ENCODE measurements around the gene CARD6.
"Not testable (repeated sequence)": the region's sequence is repeated elsewhere in the genome, so short reads cannot be mapped to it uniquely, and the experiment has no call there.

The CARD6 gene, protein sequence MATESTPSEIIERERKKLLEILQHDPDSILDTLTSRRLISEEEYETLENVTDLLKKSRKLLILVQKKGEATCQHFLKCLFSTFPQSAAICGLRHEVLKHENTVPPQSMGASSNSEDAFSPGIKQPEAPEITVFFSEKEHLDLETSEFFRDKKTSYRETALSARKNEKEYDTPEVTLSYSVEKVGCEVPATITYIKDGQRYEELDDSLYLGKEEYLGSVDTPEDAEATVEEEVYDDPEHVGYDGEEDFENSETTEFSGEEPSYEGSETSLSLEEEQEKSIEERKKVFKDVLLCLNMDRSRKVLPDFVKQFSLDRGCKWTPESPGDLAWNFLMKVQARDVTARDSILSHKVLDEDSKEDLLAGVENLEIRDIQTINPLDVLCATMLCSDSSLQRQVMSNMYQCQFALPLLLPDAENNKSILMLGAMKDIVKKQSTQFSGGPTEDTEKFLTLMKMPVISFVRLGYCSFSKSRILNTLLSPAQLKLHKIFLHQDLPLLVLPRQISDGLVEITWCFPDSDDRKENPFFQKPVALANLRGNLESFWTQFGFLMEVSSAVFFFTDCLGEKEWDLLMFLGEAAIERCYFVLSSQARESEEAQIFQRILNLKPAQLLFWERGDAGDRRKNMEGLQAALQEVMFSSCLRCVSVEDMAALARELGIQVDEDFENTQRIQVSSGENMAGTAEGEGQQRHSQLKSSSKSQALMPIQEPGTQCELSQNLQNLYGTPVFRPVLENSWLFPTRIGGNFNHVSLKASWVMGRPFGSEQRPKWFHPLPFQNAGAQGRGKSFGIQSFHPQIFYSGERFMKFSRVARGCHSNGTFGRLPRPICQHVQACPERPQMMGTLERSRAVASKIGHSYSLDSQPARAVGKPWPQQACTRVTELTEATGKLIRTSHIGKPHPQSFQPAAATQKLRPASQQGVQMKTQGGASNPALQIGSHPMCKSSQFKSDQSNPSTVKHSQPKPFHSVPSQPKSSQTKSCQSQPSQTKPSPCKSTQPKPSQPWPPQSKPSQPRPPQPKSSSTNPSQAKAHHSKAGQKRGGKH

DNA sequence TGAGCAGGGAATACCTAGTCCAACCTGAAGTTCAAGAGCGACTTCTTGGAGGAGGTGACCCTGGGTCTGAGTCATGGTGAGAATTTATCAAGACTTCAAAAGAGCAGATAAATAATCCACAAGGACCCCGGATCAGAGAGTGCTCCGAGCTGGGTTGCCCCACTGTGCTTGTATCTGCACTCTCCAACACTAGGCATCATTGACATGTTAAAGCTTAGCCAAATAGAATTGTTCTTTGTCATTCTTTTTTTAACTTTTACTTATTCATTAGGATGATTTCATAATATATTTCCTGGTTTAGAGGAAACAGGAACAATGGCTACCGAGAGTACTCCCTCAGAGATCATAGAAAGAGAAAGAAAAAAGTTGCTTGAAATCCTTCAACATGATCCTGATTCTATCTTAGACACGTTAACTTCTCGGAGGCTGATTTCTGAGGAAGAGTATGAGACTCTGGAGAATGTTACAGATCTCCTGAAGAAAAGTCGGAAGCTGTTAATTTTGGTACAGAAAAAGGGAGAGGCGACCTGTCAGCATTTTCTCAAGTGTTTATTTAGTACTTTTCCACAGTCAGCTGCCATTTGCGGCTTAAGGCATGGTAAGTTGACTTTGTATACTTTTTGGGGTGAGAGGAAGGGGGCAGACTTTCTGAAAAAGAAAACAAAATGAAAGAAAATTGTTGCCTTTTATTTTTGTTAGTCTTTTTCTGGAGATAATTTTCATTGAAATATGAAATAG is at the start of gene CARD6:
Gene CARD6, plus strand, starts transcription at position 300 of the 738 bp plus-strand sequence. Its CDS starts 16 bp downstream, at position 316.
- DNase-seq: no peak

DNA sequence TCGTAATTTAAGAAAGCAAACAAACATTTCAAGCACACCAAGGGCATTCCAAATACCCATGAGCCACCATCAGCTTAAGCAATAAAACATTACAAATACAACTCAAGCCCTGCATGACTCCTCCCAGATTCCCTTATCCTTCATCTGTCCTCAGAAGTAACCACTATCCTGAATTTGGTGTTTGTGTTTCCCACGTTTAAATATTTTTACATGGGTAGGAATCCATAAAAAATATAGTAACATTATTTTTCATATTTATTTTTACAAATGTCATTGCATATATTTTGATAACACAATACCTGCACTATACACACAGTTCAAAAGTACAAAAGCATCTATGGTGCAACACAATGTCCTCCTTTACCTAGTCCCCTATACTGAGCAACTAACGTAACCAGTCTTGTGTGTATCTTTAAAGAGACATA is 49.4 kb upstream of the CARD6 start:
- DNase-seq: no peak

DNA sequence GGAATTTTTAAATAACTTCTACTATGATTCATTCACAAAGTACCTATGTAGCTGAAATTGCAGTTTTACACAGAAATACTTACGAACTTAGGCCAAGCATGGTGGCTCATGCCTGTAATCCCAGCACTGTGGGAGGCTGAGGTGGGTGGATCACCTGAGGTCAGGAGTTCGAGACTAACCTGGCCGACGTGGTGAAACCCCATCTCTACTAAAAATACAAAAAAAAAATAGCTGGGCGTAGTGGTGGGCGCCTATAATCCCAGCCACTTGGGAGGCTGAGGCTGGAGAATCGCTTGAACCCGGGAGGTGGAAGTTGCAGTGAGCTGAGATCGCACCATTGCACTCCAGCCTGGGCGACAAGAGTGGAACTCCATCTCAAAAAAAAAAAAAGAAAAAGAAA is 48.5 kb upstream of the CARD6 start:
- not testable (repeated sequence) for DNase-seq

DNA sequence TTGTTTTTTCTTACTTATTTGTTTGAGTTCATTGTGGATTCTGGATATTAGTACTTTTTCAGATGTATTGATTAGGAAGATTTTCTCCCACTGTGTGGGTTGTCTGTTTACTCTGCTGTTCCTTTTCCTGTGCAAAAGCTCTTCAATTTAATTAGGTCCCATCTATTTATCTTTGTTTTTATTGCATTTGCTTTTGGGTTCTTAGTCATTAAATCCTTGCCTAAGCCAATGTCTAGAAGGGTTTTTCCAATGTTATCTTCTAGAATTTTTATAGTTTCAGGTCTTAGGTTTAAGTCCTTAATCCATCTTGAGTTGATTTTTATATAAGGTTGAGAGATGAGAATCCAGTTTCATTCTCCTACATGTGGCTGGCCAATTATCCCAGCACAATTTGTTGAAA is 46.8 kb upstream of the CARD6 start:
- not testable (repeated sequence) for DNase-seq

DNA sequence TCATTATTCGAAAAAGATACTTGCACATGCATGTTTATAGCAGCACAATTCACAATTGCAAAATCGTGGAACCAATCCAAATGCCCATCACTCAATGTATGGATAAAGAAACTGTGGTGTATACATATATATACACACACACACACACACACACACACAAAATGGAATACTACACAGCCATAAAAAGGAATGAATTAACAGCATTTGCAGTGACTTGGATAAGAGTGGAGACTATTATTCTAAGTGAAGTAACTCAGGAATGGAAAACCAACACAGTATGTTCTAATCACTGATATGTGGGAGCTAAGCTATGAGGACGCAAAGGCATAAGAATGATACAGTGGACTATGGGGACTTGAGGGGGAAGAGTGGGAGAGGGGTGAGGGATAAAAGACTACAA is 46.3 kb upstream of the CARD6 start:
- DNase-seq: not testable (repeated sequence)

DNA sequence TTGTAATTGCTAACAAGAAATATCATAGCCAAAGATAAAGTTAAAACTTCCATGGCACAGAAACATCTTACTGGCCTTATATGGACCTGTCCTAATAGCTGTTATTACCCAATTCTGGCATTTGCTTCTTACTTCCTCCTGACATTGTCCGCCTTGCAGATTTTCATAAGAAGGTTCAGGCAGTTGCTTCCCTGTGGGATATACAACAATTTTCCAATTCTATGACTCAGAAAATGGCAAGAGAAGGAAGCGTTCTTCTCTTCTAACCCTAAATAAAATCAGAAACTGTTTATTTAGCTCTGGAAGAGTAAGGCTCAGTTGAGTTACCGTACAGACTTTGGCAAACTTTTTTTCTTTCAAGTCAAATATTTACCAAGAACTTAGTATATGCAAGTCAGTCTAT is 44.7 kb upstream of the CARD6 start:
- DNase-seq: no peak

DNA sequence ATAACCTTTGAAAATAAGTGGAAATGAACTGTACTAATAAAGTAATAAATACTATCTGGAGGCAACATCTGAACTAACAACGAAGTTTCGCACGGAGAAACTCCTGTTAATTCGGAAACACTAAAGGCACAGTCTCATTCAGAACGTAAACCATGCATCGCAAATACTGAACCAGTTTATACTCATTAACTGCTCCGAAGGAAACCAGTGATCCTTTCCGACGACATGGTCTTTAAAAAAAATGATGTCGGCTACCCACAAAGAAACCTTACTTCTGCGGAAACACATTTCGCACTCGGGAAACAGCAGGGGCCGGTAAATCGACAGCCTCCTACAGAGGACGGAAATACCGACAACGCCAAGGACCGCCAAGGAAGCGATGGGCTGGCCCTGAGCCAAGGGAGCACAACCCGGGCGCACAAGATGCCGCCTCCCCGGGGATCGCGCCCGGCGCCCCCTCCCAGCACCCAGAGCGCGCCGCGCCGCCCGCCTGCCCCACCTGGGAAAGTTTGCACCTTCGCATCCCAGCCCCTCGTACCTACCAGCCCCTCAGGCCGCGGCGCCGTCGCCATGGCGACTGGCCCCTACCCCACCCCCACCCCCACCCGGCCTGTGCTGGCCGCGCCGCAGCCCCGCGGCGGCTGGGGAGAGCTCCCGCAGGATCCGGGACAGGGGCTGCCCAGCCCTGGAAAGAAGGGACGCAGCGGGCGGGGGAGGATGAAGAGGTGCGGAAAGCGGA is 43.7 kb upstream of the CARD6 start:
- peak; percentile 70 to 78 for DNase-seq

DNA sequence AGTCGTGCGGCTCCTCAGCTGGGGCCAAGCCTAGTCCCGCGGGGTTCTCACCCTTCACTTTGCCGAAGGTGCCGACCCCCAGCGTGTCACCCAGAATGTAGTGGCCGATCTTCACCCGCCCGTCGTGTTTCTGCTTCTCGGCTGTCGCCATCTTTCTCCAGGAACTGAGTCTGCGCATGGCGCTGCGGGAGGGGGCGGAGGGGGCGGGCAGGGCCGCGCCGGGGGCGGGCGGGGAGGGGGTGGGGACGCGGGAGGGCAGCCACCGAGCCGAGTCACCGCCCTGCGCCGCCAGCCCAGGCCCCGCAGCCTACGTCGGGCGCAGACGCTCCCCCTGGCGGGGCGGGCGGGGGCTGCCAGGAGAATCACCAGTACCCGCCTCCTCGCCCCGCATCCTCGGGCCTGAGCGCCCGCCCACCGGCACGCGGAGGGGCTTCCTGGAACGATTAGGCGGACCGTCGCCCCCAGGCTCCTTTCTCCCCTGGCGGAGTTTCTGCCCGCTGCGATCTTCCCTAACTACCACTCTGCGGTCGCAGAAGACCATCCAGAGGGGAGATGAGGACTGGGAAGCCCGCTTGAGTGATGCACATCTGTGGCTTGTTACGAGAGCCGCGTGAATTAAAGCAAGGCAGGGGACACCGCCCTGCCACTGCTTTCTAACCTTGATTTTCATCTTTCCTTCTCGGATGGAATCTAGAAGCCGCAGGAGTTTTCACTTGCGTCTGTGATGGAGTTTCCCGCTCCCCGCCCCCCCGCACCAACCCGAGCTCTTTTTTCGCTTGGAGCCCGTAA is 43.0 kb upstream of the CARD6 start, which contains the start of gene PRKAA1:
Gene PRKAA1, minus strand, starts transcription at position 363 of the 789 bp plus-strand sequence. Its CDS starts 185 bp downstream, at position 178.
- peak; percentile 87 to 91 for DNase-seq

DNA sequence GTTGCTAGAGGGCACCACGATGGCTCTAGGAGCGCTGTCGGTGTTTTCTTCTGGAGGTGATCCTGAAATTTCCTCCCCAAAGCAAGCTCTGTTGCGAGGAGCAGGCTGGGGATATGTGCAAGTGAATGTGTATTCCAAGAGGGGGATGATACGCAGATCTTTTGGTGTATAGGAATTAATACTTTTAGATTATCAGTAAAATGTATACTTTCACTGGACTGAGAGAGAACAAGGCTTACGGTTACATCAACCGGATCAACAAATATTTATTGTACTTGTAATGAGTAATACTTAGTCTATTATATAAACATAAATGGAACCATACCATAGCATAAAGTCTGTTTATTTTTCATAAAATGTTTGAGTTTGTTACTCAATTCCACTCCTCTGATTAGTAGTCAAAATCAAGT is 42.4 kb upstream of the CARD6 start:
- no peak for DNase-seq

DNA sequence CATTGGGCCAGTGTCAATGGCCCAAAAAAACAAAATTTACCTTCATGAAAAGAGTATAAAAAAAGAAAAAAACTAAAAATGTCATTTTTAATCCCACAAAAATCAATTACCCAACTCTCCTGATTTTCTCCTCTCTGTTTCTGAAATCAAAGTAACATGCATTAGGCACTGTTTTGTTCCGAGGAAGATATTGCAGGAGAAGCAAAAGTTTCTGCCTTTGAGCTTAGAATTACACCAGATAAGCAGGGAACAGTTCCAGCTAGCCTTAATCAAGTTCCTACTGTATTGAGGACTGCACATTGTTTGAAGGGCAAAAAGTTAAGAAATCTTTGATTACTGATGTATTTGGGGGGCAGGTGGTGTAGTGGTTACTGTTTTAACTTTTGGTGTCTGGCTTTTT is 41.9 kb upstream of the CARD6 start:
- DNase-seq: no peak

DNA sequence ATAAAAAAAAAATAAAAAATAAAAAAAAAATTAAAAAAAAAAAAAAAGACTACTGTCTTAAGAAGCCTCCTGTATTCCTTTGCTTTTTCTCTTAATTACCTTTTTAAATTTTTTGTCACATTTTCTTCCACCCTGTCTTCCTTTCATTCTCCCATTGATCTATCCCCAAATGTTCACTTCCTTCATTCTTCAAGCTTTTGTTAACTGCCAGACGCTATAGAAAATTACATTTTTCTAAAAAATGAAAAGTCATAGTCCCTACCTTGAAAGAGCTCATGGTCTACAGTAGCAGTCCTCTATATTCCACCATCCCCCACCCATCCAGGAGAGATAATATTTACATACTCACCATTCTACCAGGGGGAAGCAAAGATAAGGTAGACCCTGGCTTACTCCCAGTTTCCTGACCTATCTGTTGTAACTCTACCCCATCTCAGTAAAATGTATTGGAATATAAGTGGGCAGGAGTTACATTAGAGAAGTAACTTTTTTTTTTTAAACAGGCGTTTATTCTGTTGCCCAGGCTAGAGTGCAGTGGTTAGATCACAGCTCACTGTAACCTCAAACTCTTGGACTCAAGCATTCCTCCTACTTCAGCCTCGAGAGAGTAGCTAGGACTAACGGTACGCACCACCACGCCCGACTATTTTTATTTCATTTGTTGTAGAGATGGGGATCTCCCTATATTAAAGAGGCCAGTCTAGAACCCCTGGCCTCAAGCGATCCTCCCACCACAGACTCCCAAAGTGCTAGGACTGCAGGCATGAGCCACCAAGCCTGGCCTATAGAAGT is 39.2 kb upstream of the CARD6 start:
- no peak for DNase-seq

DNA sequence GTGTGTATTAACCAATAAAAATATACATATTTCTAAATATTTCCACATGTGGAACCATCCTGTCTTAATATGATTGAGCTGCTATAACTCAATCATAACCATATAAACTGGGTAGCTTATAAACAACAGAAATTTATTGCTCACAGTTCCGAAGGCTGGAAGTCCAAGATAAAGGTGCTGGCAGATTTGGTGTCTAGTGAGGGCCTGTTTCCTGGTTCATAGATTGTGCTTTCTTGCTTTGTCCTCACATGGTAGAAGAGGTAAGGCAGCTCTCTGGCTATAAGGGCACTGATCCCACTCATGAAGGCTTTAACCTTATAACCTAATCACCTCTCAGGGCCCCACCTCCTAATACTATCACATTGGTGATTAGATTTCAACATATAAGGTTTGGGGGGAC is 29.0 kb upstream of the CARD6 start:
- DNase-seq: no peak

DNA sequence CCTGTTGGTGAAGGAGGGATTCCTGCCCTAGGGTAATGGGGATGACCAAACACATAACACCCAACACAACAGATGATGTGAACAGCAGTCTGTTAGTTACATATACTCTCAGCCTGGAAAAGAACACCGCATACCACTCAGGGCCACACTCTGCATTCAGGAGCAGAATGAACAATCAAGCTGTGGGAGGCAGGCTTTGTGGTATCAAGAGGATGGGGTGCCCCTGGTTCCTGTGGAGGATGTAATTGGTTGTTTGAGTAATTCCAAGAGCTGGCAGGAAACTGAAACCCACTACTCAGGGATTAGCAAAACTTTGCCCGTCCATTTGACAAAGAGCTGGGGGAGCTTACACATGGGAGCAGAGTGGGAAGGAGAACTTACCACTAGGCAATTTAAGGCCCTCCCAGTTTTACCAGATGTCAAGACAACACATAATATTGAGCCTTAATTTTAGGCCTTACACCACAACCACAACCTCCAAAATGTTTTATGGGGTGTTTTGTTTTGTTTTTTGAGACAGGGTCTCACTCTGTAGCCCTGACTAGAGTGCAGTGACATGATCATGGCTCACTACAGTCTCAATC is 27.4 kb upstream of the CARD6 start:
- DNase-seq: no peak

DNA sequence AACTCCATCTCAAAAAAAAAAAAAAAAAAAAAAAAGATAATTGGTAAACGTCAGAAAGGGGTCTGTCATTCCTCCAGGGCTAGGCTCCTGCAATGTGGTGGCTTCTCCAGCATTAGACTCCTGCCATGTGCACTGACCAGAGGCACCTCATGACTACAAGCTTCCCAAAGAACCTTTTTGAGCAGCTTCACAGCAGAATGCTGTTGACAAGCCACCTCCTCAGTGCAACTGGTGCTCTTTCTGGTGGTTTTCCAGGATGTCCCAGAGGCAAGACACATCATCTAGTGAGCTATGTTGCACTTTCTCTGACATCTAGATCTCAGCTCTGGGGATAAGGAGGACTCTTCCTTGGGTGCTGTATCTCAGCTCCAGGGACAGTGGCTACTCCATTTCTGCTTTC is 17.7 kb upstream of the CARD6 start:
- DNase-seq: no peak

DNA sequence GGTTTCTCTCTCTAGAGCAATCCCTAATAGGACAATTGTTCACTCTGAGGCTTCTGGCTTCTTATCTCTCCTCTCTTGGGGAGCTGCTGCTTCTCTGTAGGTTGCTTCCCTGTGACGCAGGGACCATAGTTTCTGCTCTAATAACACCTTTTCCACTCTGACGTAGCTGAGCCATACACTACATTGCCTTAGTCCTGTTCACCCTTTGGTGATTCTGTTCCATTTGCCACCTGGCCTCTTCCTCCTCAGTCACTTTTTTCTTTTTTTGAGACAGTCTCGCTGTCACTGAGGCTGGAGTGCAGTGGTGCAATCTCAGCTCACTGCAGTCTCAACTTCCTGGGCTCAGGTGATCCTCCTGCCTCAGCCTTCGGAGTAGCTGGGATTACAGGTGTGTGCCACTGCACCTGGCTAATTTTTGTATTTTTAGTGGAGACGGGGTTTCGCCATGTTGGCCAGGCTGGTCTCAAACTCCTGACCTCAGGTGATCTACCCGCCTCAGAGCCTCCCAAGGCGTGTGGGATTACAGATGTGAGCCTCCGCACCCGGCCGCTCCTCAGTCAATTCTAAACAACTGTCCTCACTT is 15.6 kb upstream of the CARD6 start:
- DNase-seq: not testable (repeated sequence)

DNA sequence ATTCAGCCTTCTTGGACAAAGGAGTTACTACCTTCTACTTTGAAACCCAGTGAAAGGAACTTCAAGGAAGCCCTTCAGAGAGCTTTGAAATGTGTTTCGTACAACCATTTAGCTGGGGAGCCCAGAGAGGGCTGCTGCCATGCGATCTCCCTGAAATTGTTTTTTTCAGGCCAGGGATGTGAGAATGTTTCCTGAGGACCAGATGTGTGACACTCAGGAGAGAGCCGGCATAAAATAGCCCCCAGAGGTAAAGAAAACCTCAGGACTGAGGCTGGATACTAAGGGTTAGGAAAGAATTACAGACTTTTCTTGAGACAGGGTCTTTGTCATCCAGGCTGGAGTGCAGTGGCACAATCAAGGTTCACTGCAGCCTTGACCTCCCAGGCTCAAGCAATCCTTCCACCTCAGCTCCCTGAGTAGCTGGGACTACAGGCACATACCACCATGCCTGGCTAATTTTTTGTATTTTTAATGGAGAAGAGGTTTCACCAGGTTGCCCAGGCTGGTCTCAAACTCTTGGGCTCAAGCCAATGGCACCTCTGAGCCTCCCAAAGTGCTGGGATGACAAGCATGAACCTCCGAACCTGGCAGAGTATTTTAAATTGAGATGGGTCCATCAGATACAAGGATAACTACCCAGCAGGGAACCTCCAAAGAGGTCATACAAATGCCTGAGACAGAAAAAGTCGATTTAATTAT is 14.5 kb upstream of the CARD6 start:
- DNase-seq: no peak

DNA sequence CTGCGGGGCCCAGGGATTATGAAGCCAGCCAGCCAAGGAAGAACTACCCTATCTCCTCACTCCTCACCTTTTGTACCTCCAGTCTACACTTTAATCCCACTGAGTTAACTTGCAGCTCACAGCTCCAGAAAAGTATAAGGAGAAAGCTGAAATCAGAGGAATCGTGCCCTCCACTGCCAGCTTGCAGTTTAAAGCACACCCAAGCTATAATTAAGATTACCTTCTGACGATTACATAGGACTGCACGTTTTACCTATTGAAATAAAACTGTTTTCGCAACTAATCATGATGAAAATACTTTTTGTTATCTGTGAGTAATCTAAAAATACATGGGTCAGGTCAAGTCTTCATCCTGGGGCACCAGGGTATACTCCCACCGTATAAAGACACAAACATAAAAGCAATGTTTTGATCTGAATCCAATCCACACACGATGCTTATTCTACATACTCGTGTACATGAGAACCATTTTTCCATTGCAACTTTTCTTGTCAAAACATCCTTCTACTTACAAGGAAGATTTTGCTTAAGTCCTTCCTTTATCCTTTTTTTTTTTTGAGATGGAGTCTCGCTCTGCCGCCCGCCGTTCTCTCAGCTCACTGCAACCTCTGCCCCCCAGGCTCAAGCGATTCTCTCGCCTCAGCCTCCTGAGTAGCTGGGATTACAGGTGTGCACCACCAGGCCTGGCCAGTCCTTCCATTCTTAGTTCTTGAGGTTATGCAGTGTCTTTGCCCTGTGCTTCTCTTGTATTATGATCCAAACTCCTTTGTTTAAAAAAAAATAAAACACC is 13.8 kb upstream of the CARD6 start:
- no peak for DNase-seq

Measured in activated CD4-positive, alpha-beta T cell treated with anti-CD3 and anti-CD28 coated beads for 4 hours (primary cell).